NCI-H1930 (cell line): ENCODE data around the gene JUP.

ENCODE experiments used
- DNase-seq, 2 experiments: peaks; one replicate each; lab custom pipeline; 2025; lab: John Stamatoyannopoulos, UW

Gene JUP

DNA sequence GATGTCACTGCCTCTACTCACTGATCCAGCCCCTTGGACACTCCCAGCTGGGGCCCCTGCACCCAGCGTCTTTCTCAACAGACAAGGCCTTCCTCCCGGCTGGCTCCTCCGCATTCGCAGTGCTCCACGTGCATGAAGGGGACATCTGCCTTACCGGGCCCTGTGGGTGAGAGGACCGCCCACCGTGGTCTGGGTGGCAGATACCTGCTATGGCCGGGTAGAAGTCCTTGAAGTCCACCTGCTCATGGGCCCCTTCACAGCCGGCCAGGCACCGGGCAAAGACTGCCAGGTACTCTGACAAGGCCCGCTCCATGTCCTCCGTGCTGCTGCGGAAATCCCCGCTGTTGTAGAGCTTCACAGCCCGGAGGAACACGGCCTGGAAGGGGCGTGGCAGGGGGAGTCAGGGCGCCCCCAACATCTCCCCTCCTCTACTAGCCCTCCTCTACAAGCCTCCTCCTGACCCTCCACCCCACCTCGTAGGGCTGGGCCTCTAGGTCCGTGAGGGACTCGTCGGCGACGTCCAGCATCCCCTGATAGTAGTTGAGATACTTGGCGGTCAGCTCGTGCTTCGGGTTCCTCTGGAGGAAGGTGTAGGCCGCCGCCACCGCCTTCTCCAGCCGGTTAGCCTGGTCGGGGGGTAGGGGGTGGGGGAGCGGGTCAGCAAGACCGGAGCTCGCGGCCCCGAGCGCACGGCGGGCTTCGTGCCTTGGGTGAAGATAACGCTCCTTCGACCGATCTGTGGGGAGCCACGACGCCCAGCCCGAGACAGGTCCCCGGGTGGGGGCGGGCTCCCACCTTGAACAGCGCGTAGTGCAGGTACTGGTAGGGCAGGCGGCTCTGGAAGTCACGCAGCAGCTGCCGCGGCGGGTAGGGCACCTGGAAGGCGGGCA is 24.4 kb upstream of the JUP start:
- no peak for DNase-seq

GRCh38 chr17:41806685-41807445 is 20.4 kb upstream of the JUP start:
- DNase-seq = no peak

DNA sequence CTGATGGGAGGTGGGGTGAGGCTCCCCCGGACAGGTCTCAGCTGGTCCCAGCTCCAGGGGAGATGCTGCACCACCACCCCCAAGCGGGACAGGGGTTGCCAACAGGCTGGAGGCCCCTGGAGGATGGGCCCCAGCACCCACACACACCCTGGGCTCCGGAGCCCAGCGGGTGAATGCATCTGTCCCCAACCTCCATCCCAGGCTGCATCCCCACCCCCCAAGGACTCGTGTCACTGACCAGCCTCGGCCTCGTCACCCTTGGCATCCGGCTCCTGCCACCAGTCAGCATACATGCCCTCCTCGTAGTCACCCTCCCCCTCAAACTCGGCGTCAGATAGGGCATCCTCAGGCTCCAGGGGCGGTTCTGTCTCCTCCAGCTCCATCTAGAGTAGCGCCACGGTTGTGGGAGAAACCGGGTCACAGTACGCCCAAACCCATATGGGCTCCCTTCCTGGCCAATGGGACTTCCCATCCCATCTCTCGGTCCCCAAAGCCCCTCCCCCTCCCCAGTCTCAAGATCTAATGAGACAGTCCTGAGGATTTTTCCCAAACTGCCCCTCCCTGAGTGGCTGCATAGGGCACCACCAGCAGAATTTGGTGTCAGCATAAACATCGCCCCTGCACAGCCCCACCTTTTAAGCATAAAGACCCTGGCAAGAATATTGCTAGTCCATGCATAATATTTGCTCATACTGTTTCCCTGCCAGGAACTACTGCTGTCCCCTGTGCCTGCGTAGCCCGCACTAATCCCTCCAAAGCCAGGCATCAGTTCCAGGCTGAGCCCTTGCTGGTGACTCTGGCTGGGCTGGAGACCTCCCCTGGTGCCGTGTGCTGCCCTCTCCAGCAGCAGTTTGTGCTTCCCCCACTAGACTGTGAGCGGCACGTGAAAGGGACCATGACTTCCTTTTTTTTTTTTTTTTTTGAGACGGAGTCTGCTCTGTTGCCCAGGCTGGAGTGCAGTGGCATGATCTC is 16.8 kb upstream of the JUP start:
- DNase-seq = no peak

GRCh38 chr17:41801374-41802271 is 15.1 kb upstream of the JUP start:
- peak; percentile 18 to 58 for DNase-seq

DNA sequence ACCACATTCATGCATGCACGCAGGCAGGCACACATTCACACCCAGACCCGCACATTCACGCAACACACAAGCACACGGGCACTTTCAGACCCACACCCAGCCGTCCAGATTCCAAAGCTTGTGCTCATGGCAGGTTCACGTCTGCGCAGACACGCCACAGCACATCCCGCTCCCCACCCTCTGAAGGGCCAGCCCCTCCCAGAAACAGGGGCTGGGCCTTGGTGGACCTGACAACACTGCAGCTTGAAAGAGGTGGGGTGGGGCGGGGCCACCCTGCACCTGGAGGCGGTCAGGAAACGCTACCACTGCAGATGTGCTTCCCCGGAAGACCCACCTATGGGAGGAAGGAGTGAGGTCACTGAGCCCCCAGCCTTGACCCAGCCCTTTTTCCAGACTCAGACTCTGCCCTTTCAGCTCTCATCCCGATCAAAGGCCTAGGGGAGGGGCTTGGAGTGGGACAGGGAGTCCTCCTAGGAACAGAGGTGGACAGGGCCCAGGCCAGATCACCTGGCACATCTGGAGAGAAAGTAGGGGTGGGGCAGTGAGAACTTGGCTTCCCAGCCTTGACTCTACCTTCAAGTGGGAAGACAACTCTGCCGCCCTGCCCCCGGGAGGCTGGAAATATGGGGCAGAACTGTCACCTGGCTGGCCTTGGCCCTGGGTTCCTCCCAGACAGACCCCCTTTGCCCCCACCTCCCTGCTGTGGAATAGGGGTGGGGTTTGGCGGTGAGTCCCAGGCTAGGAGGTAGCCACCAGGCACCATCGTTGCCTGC is 14.3 kb upstream of the JUP start:
- no peak for DNase-seq

DNA sequence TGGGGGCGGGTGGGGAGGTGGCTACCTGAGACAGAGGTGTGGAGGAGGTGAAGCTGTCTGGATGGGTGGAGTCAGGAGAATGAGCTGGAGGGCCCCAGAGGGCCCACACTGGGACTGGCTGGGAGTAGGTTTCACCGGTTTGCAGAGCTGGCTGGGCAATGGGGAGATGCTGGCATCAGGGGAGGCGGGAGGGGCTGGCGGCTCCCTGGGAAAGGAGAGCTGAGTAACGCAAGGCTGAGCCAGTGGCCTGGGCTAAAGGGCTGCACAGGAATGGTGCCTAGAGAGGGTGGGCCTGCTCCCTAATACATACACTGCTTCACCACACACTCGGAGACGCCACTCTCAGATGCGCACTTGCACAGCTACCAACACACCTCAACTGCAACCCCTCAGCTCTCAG is 12.9 kb upstream of the JUP start:
- no peak for DNase-seq

- no peak for DNase-seq
Measured at GRCh38 chr17:41797377-41797776, 10.9 kb upstream of the JUP start.

GRCh38 chr17:41796121-41796895 is 9.8 kb upstream of the JUP start:
- DNase-seq = no peak

DNA sequence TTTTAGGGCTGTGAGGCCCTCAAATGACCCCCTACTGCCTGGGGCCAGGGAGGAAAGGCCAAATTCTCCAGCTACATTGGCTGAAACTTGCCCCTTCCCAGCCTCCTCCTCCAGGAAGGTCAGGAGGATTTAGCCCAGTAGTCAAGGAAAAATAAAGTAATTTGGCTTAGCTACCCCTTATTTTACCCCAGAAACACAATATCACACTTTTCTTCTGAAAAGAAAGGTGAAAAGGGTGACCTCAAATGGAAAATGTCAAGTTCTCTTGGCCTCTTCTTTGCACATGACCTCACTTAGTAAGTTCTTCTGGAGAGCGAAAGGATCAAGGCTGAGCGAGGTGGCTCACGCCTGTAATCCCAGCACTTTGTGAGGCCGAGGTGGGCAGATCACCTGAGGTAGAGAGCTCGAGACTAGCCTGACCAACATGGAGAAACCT is 8.0 kb upstream of the JUP start:
- no peak for DNase-seq

DNA sequence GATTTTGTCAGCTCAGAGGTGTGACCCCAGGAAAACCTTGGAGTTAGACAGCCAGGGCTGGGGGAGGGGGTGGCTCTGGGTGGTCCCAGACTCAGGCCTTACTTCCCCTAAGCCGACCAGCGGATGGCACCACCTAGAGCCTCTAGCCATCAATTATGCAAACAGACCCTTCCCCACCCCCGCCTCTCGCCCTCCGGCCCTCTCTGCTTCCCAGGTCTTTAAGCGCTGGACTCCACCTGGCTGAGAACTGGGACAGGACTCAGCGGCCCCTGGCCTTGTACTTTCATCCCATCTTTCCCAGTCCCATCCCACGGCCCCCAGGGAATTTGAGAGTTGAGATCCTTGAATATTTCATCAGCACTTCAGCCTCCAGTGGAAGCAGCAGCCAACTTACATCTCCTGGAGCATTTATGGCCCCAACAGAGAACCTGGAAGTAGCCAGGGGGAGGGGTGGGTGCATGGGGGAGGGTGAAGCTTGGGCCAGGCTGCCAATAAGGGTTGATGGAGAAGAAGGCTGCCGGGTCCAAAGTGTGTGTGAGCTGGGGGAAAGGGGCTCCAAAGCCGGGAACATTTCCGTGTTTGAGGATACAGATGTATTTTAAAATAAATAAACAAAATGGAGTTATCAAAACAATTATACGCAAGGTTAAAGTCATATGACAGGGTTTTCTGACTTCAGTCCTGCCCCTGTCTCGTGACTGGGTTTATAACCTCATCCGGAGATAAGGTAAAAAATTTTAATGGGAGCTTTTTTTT is 7.5 kb upstream of the JUP start:
- DNase-seq = no peak

- DNase-seq = no peak
Measured at GRCh38 chr17:41792845-41793783, 6.6 kb upstream of the JUP start.

- DNase-seq = no peak
Measured at GRCh38 chr17:41787021-41787418, 509 bp upstream of the JUP start.

- no peak for DNase-seq
Measured at GRCh38 chr17:41785859-41786226, 668 bp downstream of the JUP start.

- no peak for DNase-seq
Measured at GRCh38 chr17:41785091-41785858, 1.2 kb downstream of the JUP start.

DNA sequence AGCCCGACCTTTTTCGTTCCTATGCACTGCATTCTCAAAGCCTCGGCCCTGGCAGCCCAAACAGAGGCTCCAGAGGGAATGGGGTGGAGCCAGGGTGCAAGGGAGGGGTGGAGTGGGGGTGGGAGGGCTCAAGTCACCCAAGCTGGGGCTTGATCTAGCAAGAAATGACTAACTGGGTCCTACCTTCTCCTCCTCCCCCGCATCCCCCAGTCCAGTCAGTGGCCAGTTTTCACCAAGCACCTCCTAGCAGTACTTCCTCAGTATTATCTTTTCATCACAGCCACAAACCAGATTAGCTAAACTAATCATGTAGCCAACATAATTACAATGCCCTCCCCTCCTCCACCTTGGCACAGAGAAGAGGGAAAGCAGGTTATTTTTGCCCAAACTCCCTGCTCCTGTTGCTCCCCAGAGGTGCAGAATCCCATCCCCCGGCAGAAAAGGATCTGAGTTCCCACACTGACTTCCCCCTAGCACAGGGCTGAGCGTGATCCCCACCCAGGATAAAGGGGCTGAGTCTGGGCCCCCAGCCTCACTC is 2.2 kb downstream of the JUP start:
- DNase-seq = no peak

DNA sequence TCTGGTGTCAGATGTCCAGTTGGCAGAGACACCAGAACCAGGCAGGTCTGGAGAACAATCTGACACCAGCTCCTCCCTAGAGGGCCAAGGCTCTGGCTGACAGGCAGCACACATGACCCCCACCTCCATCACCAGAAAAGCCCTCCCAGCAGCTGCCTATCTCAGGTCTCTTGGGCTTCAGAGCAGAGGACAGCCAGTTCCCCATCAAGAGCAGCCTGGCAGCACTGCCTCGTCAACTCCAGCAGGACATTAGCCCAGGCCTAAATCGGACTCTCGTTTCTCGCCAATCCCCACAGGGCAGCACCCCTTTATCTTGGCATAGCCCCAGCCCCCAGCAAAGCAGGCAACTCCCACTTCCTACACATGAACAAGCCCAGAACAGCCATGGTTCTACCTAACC is 4.4 kb downstream of the JUP start:
- no peak for DNase-seq
